Measurements from ENCODE around the gene EIF3L. TPM values are rescaled to one million over a fixed set of nuclear protein-coding genes. Genes with fewer than 3 reads are reported as not detected.

Gene EIF3L
- total and polyA plus RNA-seq, 2 of the 8 experiments (the other 6 are each of a cell fraction or from before 2014, with no cell fraction given): 639 to 886 TPM

- Histone ChIP-seq H3K27ac (ENCODE audit: low read depth, low read length) (peak overlapping the region; percentile 44; the same call in 1 of the 2 replicates), H3K4me1 (replicated peaks in 1 of 4; ENCODE audit: control insufficient read depth in 3 of 4, insufficient read depth in 4 of 4, low read length in 3 of 4) (peaks cover 3 to 25% (median 19%) of the 10 kb centered on the region in 4 experiments), H2BK12ac (ENCODE audit: low read depth, low read length) (peak overlapping the region; percentile 89), H2BK20ac (ENCODE audit: low read length) (0 out of 2 replicates have a peak overlapping the region, but pooled peaks have one; percentile 61), H3K23me2 (ENCODE audit: low read depth, low read length) (peaks cover 10% of the 10 kb centered on the region; the same call in 1 of the 2 replicates), H3K18ac (ENCODE audit: extremely low read depth, low read length) (peak overlapping the region; percentile 91), H2AK5ac (ENCODE audit: low read depth, low read length) (no peak overlapping the region; the same call in 1 of the 2 replicates), H3K14ac (ENCODE audit: insufficient read length) (no peak overlapping the region), H3K4me3 (ENCODE audit: extremely low read depth in 1 of 4, insufficient read depth in 2 of 4, low read depth in 3 of 4, low read length in 4 of 4) (peak overlapping the region; percentile 35 to 60 (median 47)), H4K8ac (ENCODE audit: extremely low read depth, insufficient read depth, low read length) (peak overlapping the region; percentile 54), H3K9me3 (ENCODE audit: insufficient read depth in 2 of 2, low read depth in 1 of 2, low read length in 1 of 2) (no peaks in the 10 kb centered on the region), H4K20me1 (replicated peaks in 1 of 2; ENCODE audit: control insufficient read depth in 1 of 2, insufficient read depth in 2 of 2, low read length in 2 of 2) (peaks cover 0 to 4% of the 10 kb centered on the region in 2 experiments), H2BK120ac (replicated peaks; ENCODE audit: low read depth, low read length) (no peak overlapping the region), H3K27me3 (replicated peaks in 1 of 4; ENCODE audit: control insufficient read depth in 3 of 4, extremely low read depth in 1 of 4, insufficient read depth in 3 of 4, low read length in 3 of 4) (peaks cover 0 to 23% (median 20%) of the 10 kb centered on the region in 4 experiments; a peak in 6 of 7 replicates), H3K4me2 (ENCODE audit: insufficient read depth in 1 of 2, low read depth in 2 of 2, low read length in 2 of 2) (peak overlapping the region; percentile 96 to 98), H3K36me3 (ENCODE audit: control insufficient read depth in 2 of 4, insufficient read depth in 4 of 4, low read length in 3 of 4) (peaks cover 0 to 11% (median 5%) of the 10 kb centered on the region in 4 experiments; a peak in 5 of 8 replicates), H2AFZ (ENCODE audit: low read length) (peak overlapping the region; percentile 32; the same call in 1 of the 2 replicates), H2BK5ac (ENCODE audit: low read depth, low read length) (peak overlapping the region; percentile 88), H3K79me1 (ENCODE audit: low read depth, low read length) (no peaks in the 10 kb centered on the region), H3K23ac (ENCODE audit: insufficient read length) (no peak overlapping the region), H4K5ac (ENCODE audit: insufficient read length, low read depth, low read length) (peak overlapping the region; percentile 19), H3K56ac (replicated peaks; ENCODE audit: insufficient read length, low read depth, low read length) (no peak overlapping the region), H3K4ac (replicated peaks; ENCODE audit: insufficient read length, low read depth, low read length) (peak overlapping the region; percentile 85), H3K9ac (replicated peaks in 1 of 4; ENCODE audit: extremely low read depth in 1 of 4, low read depth in 3 of 4, low read length in 3 of 4) (peak overlapping the region in 2 of 4 experiments; percentile 47 to 48; a peak in 4 of 7 replicates), H4K91ac (replicated peaks; ENCODE audit: insufficient read length, low read length) (peak overlapping the region; percentile 68), H2BK15ac (ENCODE audit: low read length) (peak overlapping the region; percentile 88; the same call in 1 of the 2 replicates), H3K79me2 (ENCODE audit: control insufficient read depth in 1 of 2, insufficient read depth in 2 of 2, low read length in 2 of 2) (no peaks in the 10 kb centered on the region)
- POLR2A ChIA-PET (ENCODE audit: partially characterized antibody): interaction anchor here (0.7 to 6.2 kb wide), 16 partner anchors 9 to 217 kb away, joined by 3 to 142 read pairs (median 6); partner anchors contain the start of genes ANKRD54, EIF3L and GCAT
- CTCF ChIA-PET (ENCODE audit: partially characterized antibody): interaction anchor here (0.6 to 7.7 kb wide), 42 partner anchors 8 to 319 kb away, joined by 3 to 80 read pairs (median 5); partner anchors contain the start of genes ANKRD54, EIF3L, GCAT and MICALL1
- 2% methylated on average over 25 of the region's 29 CpGs; no CpG with 5 or more reads in 1 of the 2 experiments for WGBS, 2 experiments (ENCODE audit: extremely low coverage in 1 of 2, insufficient coverage in 1 of 2, insufficient read length in 1 of 2, insufficient replicate concordance in 2 of 2, low coverage in 1 of 2, low lambda C conversion rate in 2 of 2, missing lambda C conversion rate in 1 of 2)
- FAIRE-seq (peak; percentile 94), DNase-seq (ENCODE audit: low read depth in 1 of 2, low spot score in 2 of 2) (peak in 1 of 2 experiments; percentile 99)
- TF ChIP-seq RAD21 (IDR thresholded peaks at IDR 0.05 in 1 of 2, conservative IDR thresholded peaks at IDR 0.05 in 1 of 2; ENCODE audit: low read depth in 2 of 2, low read length in 2 of 2) (peak; percentile 91 to 92), TCF12 (IDR thresholded peaks at IDR 0.05; ENCODE audit: low read depth, low read length) (no peak), SRF (IDR thresholded peaks at IDR 0.05; ENCODE audit: low read depth, low read length) (no peak), RFX5 (IDR thresholded peaks at IDR 0.05; ENCODE audit: borderline replicate concordance, low read depth, low read length) (no peak), YY1 (IDR thresholded peaks at IDR 0.05; ENCODE audit: low read depth, low read length) (no peak), CHD1 (IDR thresholded peaks at IDR 0.05; ENCODE audit: low read depth, low read length) (no peak), TEAD4 (IDR thresholded peaks at IDR 0.05; ENCODE audit: low read depth, low read length) (no peak), RXRA (IDR thresholded peaks at IDR 0.05; ENCODE audit: insufficient read depth, low read depth, low read length) (no peak), CBX5 (IDR thresholded peaks at IDR 0.05; ENCODE audit: low read depth, low read length) (no peak), CEBPB (IDR thresholded peaks at IDR 0.05; ENCODE audit: low read depth, low read length) (no peak)
- TF ChIP-seq, protein P1, sequence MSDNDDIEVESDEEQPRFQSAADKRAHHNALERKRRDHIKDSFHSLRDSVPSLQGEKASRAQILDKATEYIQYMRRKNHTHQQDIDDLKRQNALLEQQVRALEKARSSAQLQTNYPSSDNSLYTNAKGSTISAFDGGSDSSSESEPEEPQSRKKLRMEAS (IDR thresholded peaks at IDR 0.05): no peak; the same call in 1 of the 2 replicates
Observed at GRCh38 chr22:37817705-37818408, 31.4 kb upstream of the EIF3L start.
